ENCODE results near the gene FKBP9. TPM values are rescaled to one million over a fixed set of nuclear protein-coding genes. Genes with fewer than 3 reads are reported as not detected.
"Not testable (repeated sequence)": the region's sequence is repeated elsewhere in the genome, so short reads cannot be mapped to it uniquely, and the experiment has no call there.

Gene FKBP9
- total RNA-seq, 3 donors from 2014 or later: 74.9 to 236 (median 100) TPM

- intact Hi-C loops (cut with DNase I; ENCODE audit: low total_unique reads); H3K4me3 ChIP-seq; H3K36me3 ChIP-seq; H3K27me3 ChIP-seq; H3K9me3 ChIP-seq; H3K4me1 ChIP-seq; DNase-seq (ENCODE audit: low spot score in 2 of 2): not testable (repeated sequence)
- peak overlapping the region in 1 of 2 donors; percentile 9 for H3K27ac ChIP-seq
- TF ChIP-seq POLR2AphosphoS5 (IDR thresholded peaks at IDR 0.05): peak in 1 of 3 donors; percentile 41
Measured at GRCh38 chr7:32979246-32979645, 22.0 kb downstream of the FKBP9 start.

GRCh38 chr7:32979902-32980301, 22.7 kb downstream of the FKBP9 start:
- DNase-seq (ENCODE audit: low spot score in 2 of 2); H3K9me3 ChIP-seq; intact Hi-C loops (cut with DNase I; ENCODE audit: low total_unique reads); H3K27me3 ChIP-seq; H3K4me1 ChIP-seq; H3K27ac ChIP-seq; H3K36me3 ChIP-seq; H3K4me3 ChIP-seq: not testable (repeated sequence)

- H3K27me3 ChIP-seq; DNase-seq (ENCODE audit: low spot score in 2 of 2); H3K4me1 ChIP-seq; H3K27ac ChIP-seq; H3K4me3 ChIP-seq; intact Hi-C loops (cut with DNase I; ENCODE audit: low total_unique reads); H3K36me3 ChIP-seq; H3K9me3 ChIP-seq: not testable (repeated sequence)
Measured at GRCh38 chr7:32988148-32988547, 30.9 kb downstream of the FKBP9 start.

- DNase-seq (ENCODE audit: low spot score in 2 of 2); intact Hi-C loops (cut with DNase I; ENCODE audit: low total_unique reads); H3K27me3 ChIP-seq; H3K9me3 ChIP-seq; H3K4me1 ChIP-seq; H3K36me3 ChIP-seq; H3K4me3 ChIP-seq: not testable (repeated sequence)
- peak overlapping the region; percentile 40 to 67 for H3K27ac ChIP-seq
Measured at GRCh38 chr7:32991068-32991585, 33.9 kb downstream of the FKBP9 start.

GRCh38 chr7:32991975-32992700, 34.9 kb downstream of the FKBP9 start:
- H3K4me1 ChIP-seq; H3K9me3 ChIP-seq; H3K36me3 ChIP-seq; H3K4me3 ChIP-seq; H3K27me3 ChIP-seq; H3K27ac ChIP-seq; DNase-seq (ENCODE audit: low spot score in 2 of 2); intact Hi-C loops (cut with DNase I; ENCODE audit: low total_unique reads): not testable (repeated sequence)

- H3K36me3 ChIP-seq; intact Hi-C loops (cut with DNase I; ENCODE audit: low total_unique reads); H3K27me3 ChIP-seq; H3K4me3 ChIP-seq; H3K27ac ChIP-seq; DNase-seq (ENCODE audit: low spot score in 2 of 2); H3K9me3 ChIP-seq; H3K4me1 ChIP-seq: not testable (repeated sequence)
Measured at GRCh38 chr7:32992750-32993149, 35.5 kb downstream of the FKBP9 start.

GRCh38 chr7:32997956-32998355, 40.7 kb downstream of the FKBP9 start:
- H3K36me3 ChIP-seq; DNase-seq (ENCODE audit: low spot score in 2 of 2); H3K9me3 ChIP-seq; H3K4me1 ChIP-seq; intact Hi-C loops (cut with DNase I; ENCODE audit: low total_unique reads); H3K27me3 ChIP-seq: not testable (repeated sequence)
- H3K27ac ChIP-seq: peak overlapping the region; percentile 48 to 86
- H3K4me3 ChIP-seq: peak overlapping the region in 1 of 3 donors; percentile 51

GRCh38 chr7:32998361-32999171, 41.3 kb downstream of the FKBP9 start:
- intact Hi-C loops (cut with DNase I; ENCODE audit: low total_unique reads); H3K4me1 ChIP-seq; H3K36me3 ChIP-seq; H3K9me3 ChIP-seq; H3K27me3 ChIP-seq: not testable (repeated sequence)
- peak in 1 of 2 donors; percentile 31 for DNase-seq (ENCODE audit: low spot score in 2 of 2)
- Histone ChIP-seq H3K4me3 (peak overlapping the region in 2 of 3 donors; percentile 3 to 51), H3K27ac (peak overlapping the region; percentile 48 to 86)

GRCh38 chr7:32999380-32999779, 42.1 kb downstream of the FKBP9 start:
- intact Hi-C loops (cut with DNase I; ENCODE audit: low total_unique reads); H3K4me3 ChIP-seq; H3K36me3 ChIP-seq; H3K4me1 ChIP-seq; DNase-seq (ENCODE audit: low spot score in 2 of 2); H3K9me3 ChIP-seq; H3K27me3 ChIP-seq: not testable (repeated sequence)
- H3K27ac ChIP-seq: peak overlapping the region; percentile 48 to 86

GRCh38 chr7:33003111-33003510, 45.9 kb downstream of the FKBP9 start:
- H3K4me3 ChIP-seq; H3K36me3 ChIP-seq; H3K27me3 ChIP-seq; H3K4me1 ChIP-seq; H3K9me3 ChIP-seq; H3K27ac ChIP-seq; DNase-seq (ENCODE audit: low spot score in 2 of 2); intact Hi-C loops (cut with DNase I; ENCODE audit: low total_unique reads): not testable (repeated sequence)

GRCh38 chr7:33004104-33004616, 46.9 kb downstream of the FKBP9 start:
- H3K4me1 ChIP-seq; H3K27ac ChIP-seq; H3K36me3 ChIP-seq; DNase-seq (ENCODE audit: low spot score in 2 of 2); intact Hi-C loops (cut with DNase I; ENCODE audit: low total_unique reads); H3K27me3 ChIP-seq; H3K4me3 ChIP-seq; H3K9me3 ChIP-seq: not testable (repeated sequence)

- H3K36me3 ChIP-seq; H3K9me3 ChIP-seq; DNase-seq (ENCODE audit: low spot score in 2 of 2); intact Hi-C loops (cut with DNase I; ENCODE audit: low total_unique reads); H3K4me3 ChIP-seq; H3K27ac ChIP-seq; H3K4me1 ChIP-seq; H3K27me3 ChIP-seq: not testable (repeated sequence)
Measured at GRCh38 chr7:33005193-33005592, 48.0 kb downstream of the FKBP9 start.

- H3K4me1 ChIP-seq, H3K36me3 ChIP-seq: not testable (repeated sequence)
Measured at GRCh38 chr7:33005690-33006089, 48.5 kb downstream of the FKBP9 start.

More at GRCh38 chr7:33005690-33006089, 48.5 kb downstream of the FKBP9 start:
- H3K4me3 ChIP-seq; DNase-seq (ENCODE audit: low spot score in 2 of 2); H3K27ac ChIP-seq; intact Hi-C loops (cut with DNase I; ENCODE audit: low total_unique reads); H3K27me3 ChIP-seq; H3K9me3 ChIP-seq: not testable (repeated sequence)

Data from breast epithelium (tissue), 4 donors.